ENCODE data around the gene PPP1R37. TPM values are rescaled to one million over a fixed set of nuclear protein-coding genes. Genes with fewer than 3 reads are reported as not detected.
A peak's percentile ranks its signal among the peaks of the same experiment; 100 is the strongest.

The PPP1R37 gene
- total and polyA plus RNA-seq, 12 donors: 12.5 to 38.3 (median 16.8) TPM

DNA sequence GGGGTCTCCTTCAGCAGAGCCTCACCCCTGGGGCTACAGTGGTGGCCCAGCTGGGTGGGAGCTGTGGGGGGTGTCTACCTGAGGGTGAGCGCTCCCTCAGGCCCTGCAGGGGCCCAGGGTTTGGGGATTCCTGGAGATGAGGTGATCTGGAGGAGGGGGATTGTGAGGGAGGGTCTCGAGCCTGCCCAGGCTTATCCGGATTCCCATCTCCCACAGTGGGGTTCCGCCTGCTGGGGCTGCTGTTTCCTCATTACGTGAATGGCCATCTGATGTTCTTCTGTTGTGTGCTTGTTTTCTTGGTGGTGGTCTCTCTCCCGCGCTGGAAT, 4.4 kb downstream of the PPP1R37 start:
- WGBS, 2 donors: 82 to 83% methylated on average over 7 of the region's 7 CpGs
- no peak for ATAC-seq
- intact Hi-C loops (cut with DNase I): loop anchor here in 1 of 10 donors (10.0 kb wide), 1 partner anchor 87 kb away; no protein-coding TSS in a partner anchor
- no peak for DNase-seq
- Histone ChIP-seq H3K27me3 (no peaks in the 10 kb centered on the region), H3K27ac (peak overlapping the region in 5 of 10 donors; percentile 57 to 75 (median 60)), H3K4me3 (no peak overlapping the region), H3K9me3 (no peaks in the 10 kb centered on the region), H3K36me3 (peaks cover 0 to 8% (median 0%) of the 10 kb centered on the region in 9 donors), H3K4me1 (peaks cover 19 to 89% (median 69%) of the 10 kb centered on the region in 9 donors)
- TF ChIP-seq, protein P1, sequence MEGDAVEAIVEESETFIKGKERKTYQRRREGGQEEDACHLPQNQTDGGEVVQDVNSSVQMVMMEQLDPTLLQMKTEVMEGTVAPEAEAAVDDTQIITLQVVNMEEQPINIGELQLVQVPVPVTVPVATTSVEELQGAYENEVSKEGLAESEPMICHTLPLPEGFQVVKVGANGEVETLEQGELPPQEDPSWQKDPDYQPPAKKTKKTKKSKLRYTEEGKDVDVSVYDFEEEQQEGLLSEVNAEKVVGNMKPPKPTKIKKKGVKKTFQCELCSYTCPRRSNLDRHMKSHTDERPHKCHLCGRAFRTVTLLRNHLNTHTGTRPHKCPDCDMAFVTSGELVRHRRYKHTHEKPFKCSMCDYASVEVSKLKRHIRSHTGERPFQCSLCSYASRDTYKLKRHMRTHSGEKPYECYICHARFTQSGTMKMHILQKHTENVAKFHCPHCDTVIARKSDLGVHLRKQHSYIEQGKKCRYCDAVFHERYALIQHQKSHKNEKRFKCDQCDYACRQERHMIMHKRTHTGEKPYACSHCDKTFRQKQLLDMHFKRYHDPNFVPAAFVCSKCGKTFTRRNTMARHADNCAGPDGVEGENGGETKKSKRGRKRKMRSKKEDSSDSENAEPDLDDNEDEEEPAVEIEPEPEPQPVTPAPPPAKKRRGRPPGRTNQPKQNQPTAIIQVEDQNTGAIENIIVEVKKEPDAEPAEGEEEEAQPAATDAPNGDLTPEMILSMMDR (IDR thresholded peaks at IDR 0.05): no peak

DNA sequence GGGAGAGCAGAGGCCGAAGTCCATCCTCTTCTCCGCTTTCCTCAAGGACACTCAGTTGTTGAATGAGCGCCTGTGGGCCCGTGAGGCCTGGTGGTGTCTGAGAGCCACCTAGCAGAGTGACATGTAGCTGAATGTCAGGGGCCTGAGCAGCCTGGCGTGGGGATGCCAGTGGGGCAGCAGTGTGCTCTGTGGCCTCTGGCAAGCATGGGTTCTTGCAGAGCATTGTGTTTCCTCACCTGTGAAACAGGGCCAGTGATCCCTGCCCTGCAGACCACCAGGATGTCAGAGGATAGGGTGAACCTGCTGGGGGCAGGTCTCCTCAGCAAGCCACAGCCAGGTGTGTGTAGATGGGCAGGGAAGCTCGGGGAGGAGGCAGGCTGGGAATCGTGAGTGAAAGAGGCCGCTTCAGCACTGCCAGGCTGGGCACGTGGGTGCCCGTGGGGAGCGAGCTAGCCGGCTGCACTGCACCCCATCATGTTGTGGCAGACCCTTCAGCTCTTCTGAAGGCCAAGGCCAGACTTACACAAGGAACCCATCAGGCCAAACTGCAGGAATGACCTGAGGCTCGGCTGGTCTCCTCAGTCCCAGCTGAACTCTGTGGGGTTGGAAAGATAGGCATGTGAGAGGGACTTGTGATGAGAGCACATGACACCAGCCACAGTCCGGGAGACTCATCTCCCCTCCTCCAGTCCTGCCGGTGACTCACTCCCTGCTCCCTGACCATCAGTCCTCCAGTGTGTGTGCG, 5.0 kb downstream of the PPP1R37 start:
- TF ChIP-seq, protein P1 (IDR thresholded peaks at IDR 0.05): no peak
- no peak overlapping the region for H3K4me3 ChIP-seq
- H3K27me3 ChIP-seq: no peaks in the 10 kb centered on the region
- peaks cover 0 to 8% (median 0%) of the 10 kb centered on the region in 9 donors for H3K36me3 ChIP-seq
- peak overlapping the region in 9 of 10 donors; percentile 1 to 75 (median 58) for H3K27ac ChIP-seq
- peak; percentile 34 to 80 (median 59) for ATAC-seq
- no peaks in the 10 kb centered on the region for H3K9me3 ChIP-seq
- DNase-seq: peak in 1 of 2 donors; percentile 50
- 61% methylated on average over 16 of the region's 16 CpGs for WGBS, 2 donors
- intact Hi-C loops (cut with DNase I): loop anchor here in 1 of 10 donors (10.0 kb wide), 1 partner anchor 87 kb away; no protein-coding TSS in a partner anchor
- peaks cover 19 to 94% (median 73%) of the 10 kb centered on the region in 9 donors for H3K4me1 ChIP-seq

DNA sequence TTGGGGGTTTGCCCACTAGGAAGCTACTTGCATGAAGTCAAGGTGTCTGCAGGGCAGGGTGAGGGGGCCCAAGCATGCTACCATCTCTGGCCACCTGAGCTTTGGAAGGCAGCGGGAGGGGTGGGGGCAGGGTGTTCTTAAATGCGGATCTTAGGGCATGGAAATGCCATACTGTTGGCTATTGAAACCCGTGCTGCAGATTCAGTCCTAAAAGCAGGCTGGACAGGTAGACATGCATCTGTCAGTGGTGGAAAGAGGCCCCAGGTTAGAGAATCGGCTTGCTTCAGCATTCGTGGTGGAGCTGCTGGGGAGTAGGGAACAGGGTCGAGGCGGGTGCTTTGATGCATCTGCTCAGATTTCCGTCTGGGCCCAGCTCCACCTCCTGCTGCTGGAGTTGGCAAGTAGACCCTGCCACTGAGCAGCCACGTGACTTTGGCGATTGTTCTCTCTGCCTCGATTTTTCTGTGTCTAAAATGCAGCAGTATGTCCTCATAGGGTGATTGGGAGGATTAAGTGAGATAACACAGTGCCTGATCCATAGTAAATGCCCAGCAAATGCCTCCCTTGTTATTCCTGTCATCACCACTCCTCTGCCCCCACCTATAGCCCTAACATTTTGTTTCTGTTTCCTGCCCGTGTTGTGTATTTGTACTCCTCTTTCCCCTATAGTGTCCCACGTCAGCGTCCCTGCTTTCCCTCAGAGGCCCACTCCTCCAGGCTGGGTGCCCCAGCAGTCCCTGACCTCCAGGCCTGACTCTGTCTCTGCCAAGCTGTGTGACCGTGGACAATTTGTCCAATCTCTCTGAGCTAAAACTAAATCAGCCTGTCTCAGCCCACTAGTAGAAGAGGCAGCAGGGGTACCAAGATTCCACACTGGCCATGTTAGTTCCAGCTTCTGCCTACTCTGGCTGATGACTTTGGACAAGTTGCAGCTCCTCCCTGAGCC, 5.8 kb downstream of the PPP1R37 start:
- WGBS, 2 donors: 37 to 45% methylated on average over 15 of the region's 15 CpGs
- Histone ChIP-seq H3K27ac (peak overlapping the region in 9 of 10 donors; percentile 1 to 75 (median 58)), H3K4me1 (peaks cover 22 to 99% (median 79%) of the 10 kb centered on the region in 9 donors), H3K27me3 (no peaks in the 10 kb centered on the region), H3K4me3 (no peak overlapping the region), H3K9me3 (no peaks in the 10 kb centered on the region), H3K36me3 (peaks cover 0 to 8% (median 0%) of the 10 kb centered on the region in 9 donors)
- TF ChIP-seq, protein P1 (IDR thresholded peaks at IDR 0.05): no peak
- ATAC-seq (peak in 7 of 8 donors; percentile 28 to 68 (median 59)), DNase-seq (peak; percentile 34 to 44)
- intact Hi-C loops (cut with DNase I): loop anchor here in 1 of 10 donors (10.0 kb wide), 1 partner anchor 86 kb away; no protein-coding TSS in a partner anchor
